ENCODE data around the gene PIGR. TPM values are rescaled to one million over a fixed set of nuclear protein-coding genes. Genes with fewer than 3 reads are reported as not detected.

PIGR gene
- total RNA-seq, 1 experiment from 2014 or later = 2.6 TPM

DNA sequence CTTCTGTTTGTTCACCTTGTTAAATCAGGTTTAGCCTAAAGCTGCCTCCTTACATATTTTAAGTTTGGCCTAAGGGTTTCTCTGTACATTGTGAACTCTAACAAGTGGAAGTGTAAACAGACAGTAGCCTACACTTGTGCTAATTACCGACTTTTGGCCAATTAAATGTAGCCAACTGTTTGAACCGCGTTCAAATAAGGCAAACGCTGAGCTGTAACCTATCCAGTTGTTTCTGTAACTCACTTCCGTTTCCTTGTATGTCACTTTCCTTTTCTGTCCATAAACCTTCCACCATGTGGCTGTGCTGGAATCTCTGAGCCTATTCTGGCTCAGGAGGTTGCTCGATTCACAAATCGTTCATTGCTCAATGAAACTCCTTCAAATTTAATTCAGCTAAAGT lies 32.0 kb upstream of the PIGR start (continued):
- TF ChIP-seq, protein P1, sequence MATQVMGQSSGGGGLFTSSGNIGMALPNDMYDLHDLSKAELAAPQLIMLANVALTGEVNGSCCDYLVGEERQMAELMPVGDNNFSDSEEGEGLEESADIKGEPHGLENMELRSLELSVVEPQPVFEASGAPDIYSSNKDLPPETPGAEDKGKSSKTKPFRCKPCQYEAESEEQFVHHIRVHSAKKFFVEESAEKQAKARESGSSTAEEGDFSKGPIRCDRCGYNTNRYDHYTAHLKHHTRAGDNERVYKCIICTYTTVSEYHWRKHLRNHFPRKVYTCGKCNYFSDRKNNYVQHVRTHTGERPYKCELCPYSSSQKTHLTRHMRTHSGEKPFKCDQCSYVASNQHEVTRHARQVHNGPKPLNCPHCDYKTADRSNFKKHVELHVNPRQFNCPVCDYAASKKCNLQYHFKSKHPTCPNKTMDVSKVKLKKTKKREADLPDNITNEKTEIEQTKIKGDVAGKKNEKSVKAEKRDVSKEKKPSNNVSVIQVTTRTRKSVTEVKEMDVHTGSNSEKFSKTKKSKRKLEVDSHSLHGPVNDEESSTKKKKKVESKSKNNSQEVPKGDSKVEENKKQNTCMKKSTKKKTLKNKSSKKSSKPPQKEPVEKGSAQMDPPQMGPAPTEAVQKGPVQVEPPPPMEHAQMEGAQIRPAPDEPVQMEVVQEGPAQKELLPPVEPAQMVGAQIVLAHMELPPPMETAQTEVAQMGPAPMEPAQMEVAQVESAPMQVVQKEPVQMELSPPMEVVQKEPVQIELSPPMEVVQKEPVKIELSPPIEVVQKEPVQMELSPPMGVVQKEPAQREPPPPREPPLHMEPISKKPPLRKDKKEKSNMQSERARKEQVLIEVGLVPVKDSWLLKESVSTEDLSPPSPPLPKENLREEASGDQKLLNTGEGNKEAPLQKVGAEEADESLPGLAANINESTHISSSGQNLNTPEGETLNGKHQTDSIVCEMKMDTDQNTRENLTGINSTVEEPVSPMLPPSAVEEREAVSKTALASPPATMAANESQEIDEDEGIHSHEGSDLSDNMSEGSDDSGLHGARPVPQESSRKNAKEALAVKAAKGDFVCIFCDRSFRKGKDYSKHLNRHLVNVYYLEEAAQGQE (IDR thresholded peaks at IDR 0.05; ENCODE audit: low read depth) = no peak
- TF ChIP-seq CEBPB (IDR thresholded peaks at IDR 0.05; ENCODE audit: low read depth) = no peak
- TF ChIP-seq EZH2 (IDR thresholded peaks at IDR 0.05) = no peak

GRCh38 chr1:206975306-206975705 lies 29.0 kb upstream of the PIGR start:
- H3K4me1 ChIP-seq (ENCODE audit: control insufficient read depth in 1 of 2, insufficient read depth in 2 of 2, low read length in 2 of 2) = no peaks in the 10 kb centered on the region
- H3K9ac ChIP-seq (ENCODE audit: low read length) = no peak overlapping the region
- H3K4me2 ChIP-seq (ENCODE audit: low read length) = no peak overlapping the region
- H3K79me2 ChIP-seq (ENCODE audit: insufficient read depth, low read length) = no peaks in the 10 kb centered on the region
- no peaks in the 10 kb centered on the region for H4K20me1 ChIP-seq (ENCODE audit: insufficient read depth)
- no peak overlapping the region for H2AFZ ChIP-seq (ENCODE audit: low read depth, low read length, poor library complexity, severe bottlenecking)
- no peak overlapping the region for H3K27ac ChIP-seq (ENCODE audit: low read depth, low read length)
- no peaks in the 10 kb centered on the region for H3K9me2 ChIP-seq (ENCODE audit: insufficient read depth)
- ChIA-PET POLR2A (no interaction called here), RAD21 (ENCODE audit: low non-redundant PET in 1 of 2, low total read pairs in 2 of 2, uncharacterized antibody in 2 of 2, unreplicated experiment in 2 of 2) (no interaction called here), CTCF (no interaction called here)
- H3K27me3 ChIP-seq (ENCODE audit: insufficient read depth, low read length) = 0 out of 2 replicates have a peak, but pooled peaks cover 7% of the 10 kb centered on the region
- intact Hi-C loops (cut with micrococcal nuclease) = no loop called here
- TF ChIP-seq EZH2phosphoT487 (IDR thresholded peaks at IDR 0.05; ENCODE audit: borderline replicate concordance) (no peak), EGR1 (IDR thresholded peaks at IDR 0.05; ENCODE audit: low read depth) (no peak), ZNF274 (IDR thresholded peaks at IDR 0.05; ENCODE audit: low read depth, low read length) (no peak)
- no peak for ATAC-seq
- no peak for DNase-seq (ENCODE audit: low read depth, low spot score)
- no peaks in the 10 kb centered on the region for H3K36me3 ChIP-seq (ENCODE audit: control insufficient read depth in 1 of 2, insufficient read depth in 2 of 2, low read length in 2 of 2)
- BruUV-seq (replicated peaks) = no TSS peak
- no peaks in the 10 kb centered on the region for H3K9me3 ChIP-seq (ENCODE audit: control insufficient read depth in 1 of 2, insufficient read depth in 1 of 2, low read depth in 1 of 2, low read length in 2 of 2)
- no peak overlapping the region for H3K4me3 ChIP-seq (replicated peaks in 1 of 2; ENCODE audit: low read depth in 1 of 2, low read length in 2 of 2)

All from HCT116 (cell line).